ENCODE measurements around the gene PPP1R2. TPM values are rescaled to one million over a fixed set of nuclear protein-coding genes. Genes with fewer than 3 reads are reported as not detected.

Gene PPP1R2
- total and polyA plus RNA-seq, 9 of the 15 experiments (the other 6 are each of a cell fraction or from before 2014, with no cell fraction given): 9.4 to 115 (median 40.3) TPM

DNA sequence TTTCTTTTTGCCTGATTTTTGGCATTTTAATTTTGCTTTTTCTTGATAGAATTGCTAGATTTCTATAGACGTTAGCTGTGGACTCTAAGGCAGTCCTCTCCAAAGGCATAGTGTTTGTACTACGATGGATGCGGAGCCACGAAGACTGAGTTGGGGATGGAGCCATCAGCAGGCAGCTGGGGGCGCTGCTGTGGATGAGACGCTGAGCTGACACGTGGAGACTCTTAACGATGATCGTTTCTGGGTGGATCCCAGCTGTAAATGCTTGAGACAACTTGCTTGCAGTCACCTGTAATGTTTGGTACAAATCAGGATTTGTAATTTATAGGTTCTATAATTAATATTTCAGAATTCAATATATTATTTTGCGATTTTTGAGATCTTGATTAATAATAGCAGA, 13.3 kb upstream of the PPP1R2 start (continued):
- TF ChIP-seq, protein P1, sequence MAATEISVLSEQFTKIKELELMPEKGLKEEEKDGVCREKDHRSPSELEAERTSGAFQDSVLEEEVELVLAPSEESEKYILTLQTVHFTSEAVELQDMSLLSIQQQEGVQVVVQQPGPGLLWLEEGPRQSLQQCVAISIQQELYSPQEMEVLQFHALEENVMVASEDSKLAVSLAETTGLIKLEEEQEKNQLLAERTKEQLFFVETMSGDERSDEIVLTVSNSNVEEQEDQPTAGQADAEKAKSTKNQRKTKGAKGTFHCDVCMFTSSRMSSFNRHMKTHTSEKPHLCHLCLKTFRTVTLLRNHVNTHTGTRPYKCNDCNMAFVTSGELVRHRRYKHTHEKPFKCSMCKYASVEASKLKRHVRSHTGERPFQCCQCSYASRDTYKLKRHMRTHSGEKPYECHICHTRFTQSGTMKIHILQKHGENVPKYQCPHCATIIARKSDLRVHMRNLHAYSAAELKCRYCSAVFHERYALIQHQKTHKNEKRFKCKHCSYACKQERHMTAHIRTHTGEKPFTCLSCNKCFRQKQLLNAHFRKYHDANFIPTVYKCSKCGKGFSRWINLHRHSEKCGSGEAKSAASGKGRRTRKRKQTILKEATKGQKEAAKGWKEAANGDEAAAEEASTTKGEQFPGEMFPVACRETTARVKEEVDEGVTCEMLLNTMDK (IDR thresholded peaks at IDR 0.05; ENCODE audit: borderline replicate concordance, insufficient read depth, low read depth, low read length, poor library complexity, severe bottlenecking): peak; percentile 94
- TF ChIP-seq ZNF384 (IDR thresholded peaks at IDR 0.05; ENCODE audit: low read depth, low read length) (peak; percentile 34; the same call in 1 of the 2 replicates), HIVEP1 (CRISPR knock-in tag; IDR thresholded peaks at IDR 0.05) (no peak), CREB1 (IDR thresholded peaks at IDR 0.05) (peak; percentile 19; the same call in 1 of the 2 replicates), CREB1 (CRISPR knock-in tag; IDR thresholded peaks at IDR 0.05) (no peak; the same call in 1 of the 2 replicates), SIRT6 (IDR thresholded peaks at IDR 0.05; ENCODE audit: low read depth, low read length) (no peak), CHD1 (IDR thresholded peaks at IDR 0.05; ENCODE audit: low read length) (no peak), NBN (IDR thresholded peaks at IDR 0.05; ENCODE audit: low read depth) (peak; percentile 30; the same call in 1 of the 2 replicates), MAZ (CRISPR knock-in tag; conservative IDR thresholded peaks at IDR 0.05 in 1 of 2, IDR thresholded peaks at IDR 0.05 in 1 of 2) (peak in 1 of 2 experiments; percentile 44; a peak in 1 of 4 replicates), DNMT1 (IDR thresholded peaks at IDR 0.05) (no peak), MYC (IDR thresholded peaks at IDR 0.05; ENCODE audit: low read depth, low read length) (peak; percentile 98), MYC (CRISPR knock-in tag; IDR thresholded peaks at IDR 0.05; ENCODE audit: borderline replicate concordance, low read depth) (no peak), CXXC5 (CRISPR knock-in tag; IDR thresholded peaks at IDR 0.05) (peak; percentile 67), ZNF146 (CRISPR knock-in tag; IDR thresholded peaks at IDR 0.05; ENCODE audit: unreplicated experiment) (no peak), DIDO1 (tag; IDR thresholded peaks at IDR 0.05; ENCODE audit: low read depth) (0 out of 2 replicates have a peak, but pooled peaks have one; percentile 33), FOXA1 (IDR thresholded peaks at IDR 0.05; ENCODE audit: borderline replicate concordance) (no peak)
- TF ChIP-seq, protein P2, sequence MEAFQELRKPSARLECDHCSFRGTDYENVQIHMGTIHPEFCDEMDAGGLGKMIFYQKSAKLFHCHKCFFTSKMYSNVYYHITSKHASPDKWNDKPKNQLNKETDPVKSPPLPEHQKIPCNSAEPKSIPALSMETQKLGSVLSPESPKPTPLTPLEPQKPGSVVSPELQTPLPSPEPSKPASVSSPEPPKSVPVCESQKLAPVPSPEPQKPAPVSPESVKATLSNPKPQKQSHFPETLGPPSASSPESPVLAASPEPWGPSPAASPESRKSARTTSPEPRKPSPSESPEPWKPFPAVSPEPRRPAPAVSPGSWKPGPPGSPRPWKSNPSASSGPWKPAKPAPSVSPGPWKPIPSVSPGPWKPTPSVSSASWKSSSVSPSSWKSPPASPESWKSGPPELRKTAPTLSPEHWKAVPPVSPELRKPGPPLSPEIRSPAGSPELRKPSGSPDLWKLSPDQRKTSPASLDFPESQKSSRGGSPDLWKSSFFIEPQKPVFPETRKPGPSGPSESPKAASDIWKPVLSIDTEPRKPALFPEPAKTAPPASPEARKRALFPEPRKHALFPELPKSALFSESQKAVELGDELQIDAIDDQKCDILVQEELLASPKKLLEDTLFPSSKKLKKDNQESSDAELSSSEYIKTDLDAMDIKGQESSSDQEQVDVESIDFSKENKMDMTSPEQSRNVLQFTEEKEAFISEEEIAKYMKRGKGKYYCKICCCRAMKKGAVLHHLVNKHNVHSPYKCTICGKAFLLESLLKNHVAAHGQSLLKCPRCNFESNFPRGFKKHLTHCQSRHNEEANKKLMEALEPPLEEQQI (IDR thresholded peaks at IDR 0.05): peak; percentile 62; the same call in 1 of the 2 replicates
- TF ChIP-seq, protein P3, sequence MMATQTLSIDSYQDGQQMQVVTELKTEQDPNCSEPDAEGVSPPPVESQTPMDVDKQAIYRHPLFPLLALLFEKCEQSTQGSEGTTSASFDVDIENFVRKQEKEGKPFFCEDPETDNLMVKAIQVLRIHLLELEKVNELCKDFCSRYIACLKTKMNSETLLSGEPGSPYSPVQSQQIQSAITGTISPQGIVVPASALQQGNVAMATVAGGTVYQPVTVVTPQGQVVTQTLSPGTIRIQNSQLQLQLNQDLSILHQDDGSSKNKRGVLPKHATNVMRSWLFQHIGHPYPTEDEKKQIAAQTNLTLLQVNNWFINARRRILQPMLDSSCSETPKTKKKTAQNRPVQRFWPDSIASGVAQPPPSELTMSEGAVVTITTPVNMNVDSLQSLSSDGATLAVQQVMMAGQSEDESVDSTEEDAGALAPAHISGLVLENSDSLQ (IDR thresholded peaks at IDR 0.05): peak; percentile 63
- TF ChIP-seq, protein P4, sequence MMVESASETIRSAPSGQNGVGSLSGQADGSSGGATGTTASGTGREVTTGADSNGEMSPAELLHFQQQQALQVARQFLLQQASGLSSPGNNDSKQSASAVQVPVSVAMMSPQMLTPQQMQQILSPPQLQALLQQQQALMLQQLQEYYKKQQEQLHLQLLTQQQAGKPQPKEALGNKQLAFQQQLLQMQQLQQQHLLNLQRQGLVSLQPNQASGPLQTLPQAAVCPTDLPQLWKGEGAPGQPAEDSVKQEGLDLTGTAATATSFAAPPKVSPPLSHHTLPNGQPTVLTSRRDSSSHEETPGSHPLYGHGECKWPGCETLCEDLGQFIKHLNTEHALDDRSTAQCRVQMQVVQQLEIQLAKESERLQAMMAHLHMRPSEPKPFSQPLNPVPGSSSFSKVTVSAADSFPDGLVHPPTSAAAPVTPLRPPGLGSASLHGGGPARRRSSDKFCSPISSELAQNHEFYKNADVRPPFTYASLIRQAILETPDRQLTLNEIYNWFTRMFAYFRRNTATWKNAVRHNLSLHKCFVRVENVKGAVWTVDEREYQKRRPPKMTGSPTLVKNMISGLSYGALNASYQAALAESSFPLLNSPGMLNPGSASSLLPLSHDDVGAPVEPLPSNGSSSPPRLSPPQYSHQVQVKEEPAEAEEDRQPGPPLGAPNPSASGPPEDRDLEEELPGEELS (CRISPR knock-in tag; IDR thresholded peaks at IDR 0.05; ENCODE audit: borderline replicate concordance): no peak
- TF ChIP-seq, protein P5, sequence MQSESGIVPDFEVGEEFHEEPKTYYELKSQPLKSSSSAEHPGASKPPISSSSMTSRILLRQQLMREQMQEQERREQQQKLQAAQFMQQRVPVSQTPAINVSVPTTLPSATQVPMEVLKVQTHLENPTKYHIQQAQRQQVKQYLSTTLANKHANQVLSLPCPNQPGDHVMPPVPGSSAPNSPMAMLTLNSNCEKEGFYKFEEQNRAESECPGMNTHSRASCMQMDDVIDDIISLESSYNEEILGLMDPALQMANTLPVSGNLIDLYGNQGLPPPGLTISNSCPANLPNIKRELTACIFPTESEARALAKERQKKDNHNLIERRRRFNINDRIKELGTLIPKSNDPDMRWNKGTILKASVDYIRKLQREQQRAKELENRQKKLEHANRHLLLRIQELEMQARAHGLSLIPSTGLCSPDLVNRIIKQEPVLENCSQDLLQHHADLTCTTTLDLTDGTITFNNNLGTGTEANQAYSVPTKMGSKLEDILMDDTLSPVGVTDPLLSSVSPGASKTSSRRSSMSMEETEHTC (IDR thresholded peaks at IDR 0.05): 0 out of 2 replicates have a peak, but pooled peaks have one; percentile 18

Measured in K562 (cell line).